ENCODE results near the gene SLC35G6.

Gene SLC35G6

GRCh38 chr17:7466318-7466638 is 15.0 kb upstream of the SLC35G6 start:
- TF ChIP-seq SIN3A (IDR thresholded peaks at IDR 0.05; ENCODE audit: borderline replicate concordance, insufficient read depth, low read length) (no peak), FOXP2 (optimal IDR thresholded peaks at IDR 0.05; ENCODE audit: borderline replicate concordance, extremely low read depth, extremely low read length, insufficient read depth) (no peak), TAF1 (IDR thresholded peaks at IDR 0.05; ENCODE audit: borderline replicate concordance, insufficient read depth, low read length) (no peak), POLR2AphosphoS5 (IDR thresholded peaks at IDR 0.05; ENCODE audit: low read depth, low read length) (no peak)
- TF ChIP-seq, protein P1, sequence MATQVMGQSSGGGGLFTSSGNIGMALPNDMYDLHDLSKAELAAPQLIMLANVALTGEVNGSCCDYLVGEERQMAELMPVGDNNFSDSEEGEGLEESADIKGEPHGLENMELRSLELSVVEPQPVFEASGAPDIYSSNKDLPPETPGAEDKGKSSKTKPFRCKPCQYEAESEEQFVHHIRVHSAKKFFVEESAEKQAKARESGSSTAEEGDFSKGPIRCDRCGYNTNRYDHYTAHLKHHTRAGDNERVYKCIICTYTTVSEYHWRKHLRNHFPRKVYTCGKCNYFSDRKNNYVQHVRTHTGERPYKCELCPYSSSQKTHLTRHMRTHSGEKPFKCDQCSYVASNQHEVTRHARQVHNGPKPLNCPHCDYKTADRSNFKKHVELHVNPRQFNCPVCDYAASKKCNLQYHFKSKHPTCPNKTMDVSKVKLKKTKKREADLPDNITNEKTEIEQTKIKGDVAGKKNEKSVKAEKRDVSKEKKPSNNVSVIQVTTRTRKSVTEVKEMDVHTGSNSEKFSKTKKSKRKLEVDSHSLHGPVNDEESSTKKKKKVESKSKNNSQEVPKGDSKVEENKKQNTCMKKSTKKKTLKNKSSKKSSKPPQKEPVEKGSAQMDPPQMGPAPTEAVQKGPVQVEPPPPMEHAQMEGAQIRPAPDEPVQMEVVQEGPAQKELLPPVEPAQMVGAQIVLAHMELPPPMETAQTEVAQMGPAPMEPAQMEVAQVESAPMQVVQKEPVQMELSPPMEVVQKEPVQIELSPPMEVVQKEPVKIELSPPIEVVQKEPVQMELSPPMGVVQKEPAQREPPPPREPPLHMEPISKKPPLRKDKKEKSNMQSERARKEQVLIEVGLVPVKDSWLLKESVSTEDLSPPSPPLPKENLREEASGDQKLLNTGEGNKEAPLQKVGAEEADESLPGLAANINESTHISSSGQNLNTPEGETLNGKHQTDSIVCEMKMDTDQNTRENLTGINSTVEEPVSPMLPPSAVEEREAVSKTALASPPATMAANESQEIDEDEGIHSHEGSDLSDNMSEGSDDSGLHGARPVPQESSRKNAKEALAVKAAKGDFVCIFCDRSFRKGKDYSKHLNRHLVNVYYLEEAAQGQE (IDR thresholded peaks at IDR 0.05; ENCODE audit: insufficient read depth in 1 of 2, low read depth in 2 of 2, low read length in 2 of 2) = no peak

DNA sequence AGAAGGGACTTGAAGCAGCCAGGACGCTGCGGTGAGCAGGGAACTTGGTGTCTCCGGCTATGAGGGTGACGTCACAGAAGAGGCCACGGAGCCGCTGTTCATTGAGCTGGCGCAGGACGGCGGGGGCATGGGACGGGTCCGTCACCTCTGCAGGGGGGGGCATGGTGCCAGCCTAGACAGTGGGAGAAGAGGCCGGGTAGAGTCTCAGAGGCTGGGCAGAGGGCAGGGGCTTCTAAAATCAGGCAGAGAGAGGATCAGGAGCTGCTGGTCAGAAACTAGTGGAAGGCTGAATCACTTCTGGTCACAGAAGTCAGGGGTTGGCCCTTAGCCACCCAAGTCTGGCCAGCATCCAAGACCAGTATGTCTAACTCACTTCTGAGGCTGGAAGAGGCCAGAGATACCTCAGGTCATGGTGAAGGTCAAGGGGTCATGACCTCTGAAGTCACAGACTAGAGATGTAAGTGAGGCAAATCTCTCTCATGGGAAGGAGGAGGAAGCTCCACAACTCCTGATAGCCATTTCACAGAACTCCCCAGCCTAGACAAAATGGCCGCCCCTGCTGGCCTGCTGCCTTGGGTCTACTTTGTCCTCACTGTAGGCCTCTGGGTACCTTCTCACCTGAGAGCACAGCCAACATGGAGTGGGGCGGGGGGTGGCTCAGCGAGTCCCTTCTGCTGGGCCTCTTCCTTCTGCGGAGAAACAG is 14.5 kb upstream of the SLC35G6 start:
- TF ChIP-seq POLR2AphosphoS5 (IDR thresholded peaks at IDR 0.05; ENCODE audit: low read depth, low read length) = no peak
- TF ChIP-seq TAF1 (IDR thresholded peaks at IDR 0.05; ENCODE audit: borderline replicate concordance, insufficient read depth, low read length) = no peak
- TF ChIP-seq FOXP2 (optimal IDR thresholded peaks at IDR 0.05; ENCODE audit: borderline replicate concordance, extremely low read depth, extremely low read length, insufficient read depth) = no peak
- TF ChIP-seq, protein P1 (IDR thresholded peaks at IDR 0.05; ENCODE audit: insufficient read depth in 1 of 2, low read depth in 2 of 2, low read length in 2 of 2) = no peak
- TF ChIP-seq SIN3A (IDR thresholded peaks at IDR 0.05; ENCODE audit: borderline replicate concordance, insufficient read depth, low read length) = no peak

GRCh38 chr17:7467498-7467897 is 13.7 kb upstream of the SLC35G6 start:
- TF ChIP-seq FOXP2 (optimal IDR thresholded peaks at IDR 0.05; ENCODE audit: borderline replicate concordance, extremely low read depth, extremely low read length, insufficient read depth) (no peak), POLR2AphosphoS5 (IDR thresholded peaks at IDR 0.05; ENCODE audit: low read depth, low read length) (no peak), TAF1 (IDR thresholded peaks at IDR 0.05; ENCODE audit: borderline replicate concordance, insufficient read depth, low read length) (no peak), SIN3A (IDR thresholded peaks at IDR 0.05; ENCODE audit: borderline replicate concordance, insufficient read depth, low read length) (no peak)
- TF ChIP-seq, protein P1 (IDR thresholded peaks at IDR 0.05; ENCODE audit: insufficient read depth in 1 of 2, low read depth in 2 of 2, low read length in 2 of 2) = no peak

GRCh38 chr17:7468290-7468689 is 13.0 kb upstream of the SLC35G6 start:
- no peak for TF ChIP-seq SIN3A (IDR thresholded peaks at IDR 0.05; ENCODE audit: borderline replicate concordance, insufficient read depth, low read length)
- TF ChIP-seq TAF1 (IDR thresholded peaks at IDR 0.05; ENCODE audit: borderline replicate concordance, insufficient read depth, low read length) = no peak
- TF ChIP-seq FOXP2 (optimal IDR thresholded peaks at IDR 0.05; ENCODE audit: borderline replicate concordance, extremely low read depth, extremely low read length, insufficient read depth) = no peak
- no peak for TF ChIP-seq POLR2AphosphoS5 (IDR thresholded peaks at IDR 0.05; ENCODE audit: low read depth, low read length)
- TF ChIP-seq, protein P1 (IDR thresholded peaks at IDR 0.05; ENCODE audit: insufficient read depth in 1 of 2, low read depth in 2 of 2, low read length in 2 of 2) = no peak

All from PFSK-1 (cell line).